OCI-LY1 (cell line): ENCODE data around the gene VRTN.

Source experiments
- CTCF ChIP-seq: fragments of 200-600 bp; sonication (generic), shearing (Covaris generic); IDR thresholded peaks from 2 replicates; pipeline ENCODE4 v1.5.1; 2017; ENCODE audit warnings: mild to moderate bottlenecking, antibody characterized with exemption, low read length, moderate library complexity, mixed read lengths
- EZH2 ChIP-seq: fragments of 200-600 bp; sonication (generic), shearing (Covaris generic); IDR thresholded peaks from 2 replicates; pipeline ENCODE4 v1.8.0; 2017; ENCODE audit warnings: borderline replicate concordance, mixed run types, mild to moderate bottlenecking, antibody characterized with exemption, low read length, moderate library complexity, mixed read lengths

- TF ChIP-seq CTCF: no peak
- no peak for TF ChIP-seq EZH2
Observed at GRCh38 chr14:74402401-74403251, 54.4 kb downstream of the VRTN start.
